Neural crest cell (in vitro differentiated cells): ENCODE results near the gene FAF1. TPM values are rescaled to one million over a fixed set of nuclear protein-coding genes. Genes with fewer than 3 reads are reported as not detected.

Source experiments
- DNase-seq: peaks from one replicate; pipeline ENCODE4 v3.0.0; 2021; ENCODE audit warnings: low read depth, mixed read lengths, low spot score
- H3K27ac Mint-ChIP-seq: one replicate; pipeline ENCODE4 v1.8.0; 2021; ENCODE audit warnings: mild to moderate bottlenecking, mixed read lengths; ENCODE audit not compliant: unreplicated experiment
- H3K27me3 Mint-ChIP-seq: 2 replicates; pipeline ENCODE4 v1.8.0; 2021; ENCODE audit warnings: low read depth, mild to moderate bottlenecking, mixed read lengths
- H3K36me3 Mint-ChIP-seq: 2 replicates; pipeline ENCODE4 v1.8.0; 2021; ENCODE audit warnings: low read depth, mild to moderate bottlenecking, mixed read lengths
- H3K4me1 Mint-ChIP-seq: 2 replicates; pipeline ENCODE4 v1.8.0; 2021; ENCODE audit warnings: mixed read lengths
- H3K4me3 Mint-ChIP-seq: one replicate; pipeline ENCODE4 v1.8.0; 2021; ENCODE audit warnings: mild to moderate bottlenecking, mixed read lengths
- H3K9me3 Mint-ChIP-seq: 2 replicates; pipeline ENCODE4 v1.8.0; 2021; ENCODE audit warnings: mixed read lengths
- CTCF ChIP-seq: fragments of 200-600 bp; sonication (generic); conservative IDR thresholded peaks from 2 replicates; pipeline ENCODE4 v1.5.0; 2021; ENCODE audit warnings: antibody characterized with exemption, mild to moderate bottlenecking
- total RNA-seq: library from RNA; stranded (reverse); gene quantifications from 2 replicates; pipeline ENCODE4 v1.2.1, GENCODE V29; 2021

FAF1 gene
- total RNA-seq, 1 donor from 2014 or later, result 73.0 TPM

- no peaks in the 10 kb centered on the region for H3K9me3 Mint-ChIP-seq
- peaks cover 36% of the 10 kb centered on the region for H3K4me1 Mint-ChIP-seq
- DNase-seq, result no peak
- no peak overlapping the region for H3K27ac Mint-ChIP-seq
- TF ChIP-seq CTCF, result no peak
- H3K4me3 Mint-ChIP-seq, result peak overlapping the region; percentile 71
- peaks cover 96% of the 10 kb centered on the region for H3K27me3 Mint-ChIP-seq
- peaks cover 6% of the 10 kb centered on the region for H3K36me3 Mint-ChIP-seq
Observed at GRCh38 chr1:50420689-50421365, 539.2 kb downstream of the FAF1 start.

- no peaks in the 10 kb centered on the region for H3K9me3 Mint-ChIP-seq
- DNase-seq, result no peak
- TF ChIP-seq CTCF, result no peak
- H3K27ac Mint-ChIP-seq, result no peak overlapping the region
- H3K36me3 Mint-ChIP-seq, result peaks cover 6% of the 10 kb centered on the region
- peaks cover 96% of the 10 kb centered on the region for H3K27me3 Mint-ChIP-seq
- H3K4me3 Mint-ChIP-seq, result peak overlapping the region; percentile 71
- peaks cover 36% of the 10 kb centered on the region for H3K4me1 Mint-ChIP-seq
Observed at GRCh38 chr1:50419907-50420677, 540.0 kb downstream of the FAF1 start.

- no peak for DNase-seq
- H3K27ac Mint-ChIP-seq, result no peak overlapping the region
- peak overlapping the region; percentile 71 for H3K4me3 Mint-ChIP-seq
Observed at GRCh38 chr1:50419192-50419906, 540.7 kb downstream of the FAF1 start.

GRCh38 chr1:50418600-50419109 lies 541.4 kb downstream of the FAF1 start:
- no peak for DNase-seq
- H3K36me3 Mint-ChIP-seq, result peaks cover 14% of the 10 kb centered on the region
- peaks cover 96% of the 10 kb centered on the region for H3K27me3 Mint-ChIP-seq
- no peak overlapping the region for H3K27ac Mint-ChIP-seq
- peak overlapping the region; percentile 56 for H3K4me3 Mint-ChIP-seq
- H3K4me1 Mint-ChIP-seq, result peaks cover 25% of the 10 kb centered on the region
- no peaks in the 10 kb centered on the region for H3K9me3 Mint-ChIP-seq
- TF ChIP-seq CTCF, result no peak

More at GRCh38 chr1:50419192-50419906, 540.7 kb downstream of the FAF1 start:
- H3K36me3 Mint-ChIP-seq, result peaks cover 10% of the 10 kb centered on the region
- peak; percentile 49 for TF ChIP-seq CTCF
- H3K9me3 Mint-ChIP-seq, result no peaks in the 10 kb centered on the region
- H3K4me1 Mint-ChIP-seq, result peaks cover 30% of the 10 kb centered on the region
- peaks cover 96% of the 10 kb centered on the region for H3K27me3 Mint-ChIP-seq

GRCh38 chr1:50417946-50418599 lies 542.0 kb downstream of the FAF1 start:
- Mint-ChIP-seq H3K27ac (no peak overlapping the region), H3K9me3 (no peaks in the 10 kb centered on the region), H3K27me3 (peaks cover 96% of the 10 kb centered on the region), H3K4me1 (peaks cover 20% of the 10 kb centered on the region), H3K36me3 (peaks cover 14% of the 10 kb centered on the region), H3K4me3 (peak overlapping the region; percentile 56)
- no peak for TF ChIP-seq CTCF
- DNase-seq, result no peak
